GM21515 (cell line): ENCODE results near the gene NAV3.

Experiments
- ATAC-seq: cut with Tn5 transposase; IDR thresholded peaks from one replicate; pipeline ENCODE4 v1.9.1; 2021; ENCODE audit not compliant: unreplicated experiment

NAV3 gene

GRCh38 chr12:77979597-77980250, 149.0 kb downstream of the NAV3 start:
- ATAC-seq, result no peak

DNA sequence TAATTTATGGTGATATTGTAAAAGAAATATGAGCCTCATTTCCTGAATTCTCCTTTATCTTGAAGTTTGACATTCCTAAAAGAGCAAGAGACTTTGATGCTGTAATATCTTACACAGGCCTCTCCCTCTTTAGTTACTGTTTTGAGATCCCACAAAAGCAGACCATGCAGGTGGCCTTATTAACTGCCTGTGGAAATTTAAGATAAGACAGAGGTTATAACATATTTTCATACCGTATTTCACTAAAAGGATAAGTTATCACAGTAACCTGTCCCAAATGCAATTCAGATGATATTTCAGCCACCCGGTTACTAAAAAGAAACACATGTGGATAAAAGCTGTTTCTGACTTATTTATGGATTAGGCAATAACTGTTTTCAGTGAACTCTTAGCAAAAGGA, 150.1 kb downstream of the NAV3 start:
- no peak for ATAC-seq

GRCh38 chr12:77983859-77984258, 153.2 kb downstream of the NAV3 start:
- ATAC-seq, result no peak

GRCh38 chr12:77992760-77993159, 162.1 kb downstream of the NAV3 start:
- no peak for ATAC-seq

DNA sequence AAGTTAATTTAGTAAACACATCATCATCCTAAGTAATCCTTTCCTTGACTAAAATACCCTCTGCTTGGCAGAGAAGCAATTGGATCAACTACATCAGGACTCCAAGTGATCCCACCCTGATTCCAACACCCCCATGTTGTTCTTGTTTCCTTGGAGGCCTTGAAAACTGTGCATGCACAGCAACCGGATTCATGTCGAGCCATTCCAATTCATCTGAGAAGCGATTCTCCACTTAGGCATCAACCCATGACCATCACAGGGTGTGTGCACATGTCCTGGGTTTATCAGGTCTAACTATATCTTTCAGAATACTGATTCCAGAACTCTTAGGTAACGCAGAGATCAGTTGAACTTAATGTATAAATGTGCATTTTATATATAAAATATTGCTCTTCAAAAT, 163.0 kb downstream of the NAV3 start:
- no peak for ATAC-seq

- peak; percentile 75 for ATAC-seq
Measured at GRCh38 chr12:77995436-77996167, 164.9 kb downstream of the NAV3 start.

DNA sequence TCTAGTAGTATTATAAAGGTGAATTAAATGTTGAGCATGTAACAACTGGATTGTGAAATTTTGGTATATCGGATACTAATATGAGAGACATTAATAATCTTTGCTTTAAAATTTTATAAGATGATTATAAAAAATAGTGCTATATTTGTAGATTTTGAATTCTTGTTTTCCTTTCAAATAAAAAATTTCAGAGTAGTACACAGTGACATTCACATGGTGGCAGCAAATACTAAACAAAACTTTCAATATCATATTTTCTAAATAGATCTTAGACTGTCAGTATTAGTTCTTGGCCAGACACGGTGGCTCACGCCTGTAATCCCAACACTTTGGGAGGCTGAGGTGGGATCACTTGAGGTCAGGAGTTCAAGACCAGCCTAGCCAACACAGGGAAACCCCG, 166.0 kb downstream of the NAV3 start:
- no peak for ATAC-seq

- ATAC-seq, result no peak
Measured at GRCh38 chr12:77998236-77998786, 167.6 kb downstream of the NAV3 start.

DNA sequence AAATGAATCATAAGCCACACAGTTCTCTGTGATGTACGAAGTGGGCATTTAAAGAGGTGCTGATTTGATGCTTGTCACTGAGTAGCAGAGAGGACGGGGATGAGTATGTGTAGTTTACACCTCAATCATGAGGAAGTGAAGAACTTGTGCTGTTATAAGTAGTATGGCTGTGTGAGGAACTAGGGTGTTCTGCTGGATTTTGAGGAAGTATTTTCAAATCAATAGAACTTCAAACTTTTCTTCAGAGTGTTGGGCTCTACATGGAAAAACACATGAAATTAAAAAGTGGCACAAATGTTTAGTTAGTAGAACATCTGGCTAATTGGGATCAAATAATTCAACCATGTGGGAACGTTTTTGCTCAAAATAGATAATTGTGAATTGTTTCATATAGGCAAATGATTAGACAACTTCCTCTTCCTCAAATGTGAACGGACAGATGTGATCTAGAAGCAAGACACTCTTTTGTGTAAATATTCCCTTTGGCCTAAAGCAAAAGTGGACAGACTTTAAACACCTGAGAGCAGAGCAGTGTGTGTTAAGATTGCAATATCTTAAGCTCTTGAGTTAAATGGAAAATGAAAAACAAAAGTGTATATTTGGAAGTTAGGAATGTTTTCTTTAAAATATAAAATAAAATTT, 168.5 kb downstream of the NAV3 start:
- peak; percentile 83 for ATAC-seq

DNA sequence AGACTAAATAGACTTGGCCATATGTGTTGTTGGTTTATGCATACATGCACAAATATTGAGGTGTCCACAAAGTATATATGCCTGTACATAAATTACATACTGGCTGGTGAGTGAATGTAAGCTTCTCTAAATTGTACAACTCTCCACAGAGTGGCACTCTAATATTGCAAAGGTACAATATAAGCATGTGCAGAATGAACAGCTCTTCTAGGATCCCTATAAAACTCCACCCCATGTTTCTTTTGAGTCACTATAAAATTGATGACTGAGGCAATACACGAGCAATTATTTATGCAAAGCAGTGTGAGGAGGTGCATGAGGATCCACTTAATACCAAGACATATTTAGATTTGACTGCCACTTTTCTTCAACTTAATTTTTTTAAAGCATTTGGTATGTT, 172.2 kb downstream of the NAV3 start:
- ATAC-seq, result no peak

DNA sequence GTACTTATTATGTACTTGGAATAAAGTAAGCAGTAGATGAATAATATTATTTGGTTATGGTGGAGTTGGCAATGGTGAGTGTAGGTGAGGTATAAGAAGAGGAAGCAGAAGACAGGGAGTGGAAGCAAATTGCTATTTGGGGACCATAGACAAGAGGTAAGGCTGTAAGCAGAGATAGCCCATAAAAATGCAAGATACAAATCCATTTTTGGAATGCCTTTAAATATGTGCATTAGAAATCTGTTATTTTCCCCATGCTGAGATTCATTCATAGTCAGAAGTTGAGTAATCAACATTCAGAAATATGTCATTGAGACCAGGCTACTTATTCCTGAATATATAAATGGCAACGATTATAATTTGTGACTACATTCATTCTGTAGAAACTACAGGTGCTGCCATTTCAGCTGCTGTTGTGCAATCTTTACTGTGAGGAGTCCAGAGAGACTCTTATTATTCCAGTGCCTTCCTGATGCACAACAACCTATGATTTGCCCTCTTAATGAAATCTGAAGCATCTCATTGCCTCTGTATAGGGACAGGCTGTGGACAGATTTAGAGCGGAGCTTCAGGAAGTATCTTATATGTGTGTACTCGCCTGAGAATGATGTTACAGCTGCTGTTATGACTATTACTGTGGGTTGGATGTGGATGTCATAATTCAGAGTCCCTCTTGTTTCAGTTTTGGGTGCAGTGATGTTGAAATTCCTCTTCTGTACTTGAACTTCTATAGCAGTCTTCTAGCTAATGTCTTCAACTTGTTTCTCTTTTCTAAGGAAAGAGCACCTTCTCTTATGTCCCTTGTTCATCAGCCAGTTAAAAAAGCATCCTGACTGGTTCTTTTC, 173.8 kb downstream of the NAV3 start:
- ATAC-seq, result no peak

DNA sequence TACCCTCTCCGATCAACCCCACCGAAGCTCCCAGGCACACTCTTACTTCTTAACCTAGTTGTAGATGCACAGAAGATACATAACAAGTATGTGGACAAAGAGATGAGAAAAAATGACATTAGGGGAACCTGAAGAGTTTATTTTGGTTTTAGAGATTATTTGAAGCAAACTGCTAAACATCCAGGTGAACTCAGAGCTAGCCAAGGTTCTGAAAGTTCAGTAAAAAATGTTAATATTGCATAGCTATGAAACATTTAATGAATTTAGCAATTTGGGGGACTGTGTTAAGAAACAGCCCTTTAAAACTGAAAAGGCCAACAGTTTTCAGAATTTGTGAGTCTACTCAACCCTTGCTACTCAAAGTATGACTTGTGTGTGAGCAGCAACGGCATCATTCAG, 174.4 kb downstream of the NAV3 start:
- no peak for ATAC-seq

GRCh38 chr12:78007173-78007572, 176.5 kb downstream of the NAV3 start:
- no peak for ATAC-seq

GRCh38 chr12:78009031-78009430, 178.3 kb downstream of the NAV3 start:
- no peak for ATAC-seq

DNA sequence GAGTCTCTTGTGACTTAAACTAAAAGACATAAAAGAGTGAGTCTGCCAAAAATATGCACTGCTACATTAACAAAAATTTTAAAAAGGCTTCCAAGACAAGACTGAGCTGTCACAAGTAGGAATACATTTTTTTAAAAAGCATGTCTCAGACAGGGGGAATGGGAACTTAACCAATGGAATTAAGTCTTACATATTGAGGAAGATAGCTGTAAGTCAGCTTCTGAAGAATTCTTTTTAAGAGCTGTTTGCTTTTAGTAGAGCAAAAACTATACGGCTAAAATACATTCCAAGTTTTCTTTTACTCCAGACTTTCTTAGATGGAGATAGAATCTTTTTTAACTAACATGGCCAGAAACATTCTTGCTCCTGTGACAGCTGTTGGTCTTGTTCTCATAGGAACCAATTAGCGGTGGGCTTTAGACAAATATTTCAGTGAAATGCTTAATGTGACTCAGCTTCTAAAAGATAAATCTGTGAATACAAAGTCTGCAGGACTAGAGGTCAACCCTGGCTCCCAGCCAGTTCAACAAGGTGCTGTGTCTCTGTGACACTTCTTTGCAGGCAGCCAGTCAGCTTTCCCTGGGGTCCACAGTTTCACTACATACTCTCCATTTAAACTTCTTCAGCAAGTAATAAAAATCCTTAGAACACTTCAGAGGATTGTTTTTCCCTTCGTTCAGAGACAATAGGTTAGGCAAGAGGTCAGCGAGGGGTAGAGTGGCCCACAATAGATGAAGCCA, 187.6 kb downstream of the NAV3 start:
- no peak for ATAC-seq

GRCh38 chr12:78018939-78019338, 188.2 kb downstream of the NAV3 start:
- no peak for ATAC-seq

DNA sequence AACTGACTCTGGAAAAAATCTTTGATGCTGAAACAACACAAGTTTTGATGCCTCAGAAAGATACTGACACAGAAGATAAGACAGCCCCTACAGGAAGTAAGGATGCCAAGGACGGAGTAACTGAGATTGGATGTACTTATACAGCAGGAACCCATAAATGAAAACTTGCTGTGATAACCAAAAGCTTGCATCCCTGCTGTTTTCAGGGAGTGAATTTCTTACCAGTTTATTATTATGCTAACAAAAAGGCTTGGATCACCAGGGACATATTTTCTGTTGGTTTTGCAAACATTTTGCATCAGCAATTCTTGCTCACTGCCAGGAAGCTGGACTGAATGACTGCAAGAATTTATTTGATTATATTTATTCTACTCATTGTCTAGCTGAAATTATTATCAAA, 197.7 kb downstream of the NAV3 start:
- ATAC-seq, result no peak

DNA sequence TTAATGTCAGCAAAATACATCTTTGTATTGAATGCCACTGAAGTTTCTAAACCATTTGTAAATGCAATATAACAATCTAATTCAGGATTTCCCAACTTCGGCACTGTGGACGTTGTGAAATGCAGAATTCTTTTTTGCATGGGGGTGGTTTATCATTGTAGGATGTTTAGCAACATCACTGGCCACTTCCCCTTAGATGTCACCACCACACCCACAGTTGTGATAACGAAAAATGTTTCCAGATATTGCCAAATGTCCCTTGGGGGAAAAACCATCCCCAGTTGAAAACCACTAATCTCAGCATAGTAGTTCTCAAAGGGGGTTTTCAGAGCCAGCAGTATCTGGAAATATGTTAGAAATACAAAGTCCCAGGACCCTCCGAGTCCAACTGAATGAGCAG, 203.3 kb downstream of the NAV3 start:
- no peak for ATAC-seq

- no peak for ATAC-seq
Measured at GRCh38 chr12:78035901-78036606, 205.4 kb downstream of the NAV3 start.

GRCh38 chr12:78036874-78037273, 206.2 kb downstream of the NAV3 start:
- ATAC-seq, result no peak
